Common myeloid progenitor, CD34-positive (primary cell): ENCODE results near the gene GSAP.
A peak's percentile ranks its signal among the peaks of the same experiment; 100 is the strongest.

Experiments used
- CTCF ChIA-PET: fragments of 350-600 bp; sonication (Branson Sonifier 250); formaldehyde crosslinking; loops from one replicate; lab custom pipeline; 2021; ENCODE audit warnings: antibody characterized with exemption; lab: Charles Lee
- POLR2A ChIA-PET: fragments of 350-600 bp; sonication (Branson Sonifier 250); formaldehyde crosslinking; loops from one replicate; lab custom pipeline; 2021; ENCODE audit warnings: antibody characterized with exemption; lab: Charles Lee
- DNase-seq, 3 donors: peaks; one replicate each; pipeline versions ENCODE4 v3.0.0 to v3.0.0-alpha.2; 2013
- H3K27ac ChIP-seq, 2 experiments: 1 replicate in 1 of 2; 2 replicates in 1 of 2; pipeline ENCODE4 v1.7.0; 2013; ENCODE audit warnings: inconsistent platforms in 2 of 2, low read length in 2 of 2, mild to moderate bottlenecking in 2 of 2, low read depth in 1 of 2, moderate library complexity in 1 of 2; ENCODE audit not compliant: severe bottlenecking in 2 of 2, insufficient read depth in 1 of 2, poor library complexity in 1 of 2
- H3K27me3 ChIP-seq, 5 experiments: replicated peaks in 2 of 5; 1 replicate in 3 of 5; 2 replicates in 2 of 5; pipeline versions ENCODE4 v1.6.1 to v1.7.0; 2013; ENCODE audit warnings: low read length in 4 of 5, mild to moderate bottlenecking in 2 of 5, moderate library complexity in 2 of 5, inconsistent platforms in 1 of 5; ENCODE audit not compliant: insufficient read depth in 5 of 5, control insufficient read depth in 4 of 5
- H3K36me3 ChIP-seq, 4 experiments: 1 replicate in 2 of 4; 2 replicates in 2 of 4; pipeline versions ENCODE4 v1.6.1 to v1.7.0; 2013; ENCODE audit warnings: low read length in 3 of 4, control low read depth in 1 of 4, mild to moderate bottlenecking in 1 of 4; ENCODE audit not compliant: control insufficient read depth in 4 of 4, insufficient read depth in 4 of 4
- H3K4me1 ChIP-seq, 4 experiments: 1 replicate in 3 of 4; 2 replicates in 1 of 4; pipeline versions ENCODE4 v1.6.1 to v1.7.1; 2013; ENCODE audit warnings: low read length in 3 of 4, mild to moderate bottlenecking in 3 of 4, control low read depth in 1 of 4, inconsistent platforms in 1 of 4, moderate library complexity in 1 of 4; ENCODE audit not compliant: control insufficient read depth in 4 of 4, insufficient read depth in 4 of 4; ENCODE audit errors: control extremely low read depth in 1 of 4
- H3K4me3 ChIP-seq, 7 experiments: 1 replicate in 4 of 7; 2 replicates in 3 of 7; pipeline versions ENCODE4 v1.5.1 to v1.7.0; 2013; ENCODE audit warnings: mild to moderate bottlenecking in 7 of 7, low read length in 6 of 7, moderate library complexity in 6 of 7, inconsistent platforms in 2 of 7, low read depth in 2 of 7, control low read depth in 1 of 7; ENCODE audit not compliant: insufficient read depth in 4 of 7, control insufficient read depth in 1 of 7; ENCODE audit errors: extremely low read depth in 1 of 7
- H3K9me3 ChIP-seq, 5 experiments: 1 replicate in 4 of 5; 2 replicates in 1 of 5; pipeline versions ENCODE4 v1.6.1 to v1.7.1; 2013; ENCODE audit warnings: low read length in 4 of 5, mild to moderate bottlenecking in 2 of 5, inconsistent platforms in 1 of 5, low read depth in 1 of 5, moderate library complexity in 1 of 5; ENCODE audit not compliant: control insufficient read depth in 4 of 5, insufficient read depth in 2 of 5; ENCODE audit errors: control extremely low read depth in 1 of 5
- WGBS: methylation state at CpG from one replicate; pipeline ENCODE4 v1.1.5; 2013; ENCODE audit not compliant: insufficient coverage; 5-methylcytosine and 5-hydroxymethylcytosine counted together

GSAP gene

GRCh38 chr7:77327067-77327931 is 88.8 kb downstream of the GSAP start:
- POLR2A ChIA-PET, result interaction anchor here (0.7 to 1.0 kb wide), 2 partner anchors 10 to 363 kb away, joined by 3 read pairs; no protein-coding TSS in a partner anchor
- peak; percentile 42 to 83 (median 75) for DNase-seq
- Histone ChIP-seq H3K4me1 (peaks cover 37 to 71% (median 57%) of the 10 kb centered on the region in 4 experiments), H3K27ac (no peak overlapping the region), H3K9me3 (no peaks in the 10 kb centered on the region), H3K27me3 (no peaks in the 10 kb centered on the region), H3K4me3 (peak overlapping the region in 2 of 7 experiments; percentile 12 to 53), H3K36me3 (peaks cover 0 to under 1% (median 0%) of the 10 kb centered on the region in 4 experiments)
- CTCF ChIA-PET, result interaction anchor here (0.6 to 2.5 kb wide), 5 partner anchors 8 to 116 kb away, joined by 3 to 10 read pairs (median 4); no protein-coding TSS in a partner anchor
- WGBS, result 22% methylated on average over 9 of the region's 12 CpGs

GRCh38 chr7:77326131-77326530 is 90.0 kb downstream of the GSAP start:
- peaks cover 33 to 60% (median 47%) of the 10 kb centered on the region in 4 experiments for H3K4me1 ChIP-seq
- WGBS, result no CpG with 5 or more reads among the region's 3 CpGs
- H3K36me3 ChIP-seq, result peaks cover 0 to 7% (median 3%) of the 10 kb centered on the region in 4 experiments
- POLR2A ChIA-PET, result interaction anchor here (1.0 kb wide), 1 partner anchor 364 kb away, joined by 3 read pairs; no protein-coding TSS in a partner anchor
- CTCF ChIA-PET, result interaction anchor here (1.1 to 2.5 kb wide), 3 partner anchors 17 to 204 kb away, joined by 3 to 10 read pairs (median 3); partner anchors contain the start of gene CCDC146
- no peaks in the 10 kb centered on the region for H3K27me3 ChIP-seq
- H3K9me3 ChIP-seq, result no peaks in the 10 kb centered on the region
- H3K27ac ChIP-seq, result no peak overlapping the region
- no peak for DNase-seq
- H3K4me3 ChIP-seq, result no peak overlapping the region

- no peaks in the 10 kb centered on the region for H3K27me3 ChIP-seq
- no peak for DNase-seq
- peaks cover 0 to 19% (median 6%) of the 10 kb centered on the region in 4 experiments for H3K4me1 ChIP-seq
- CTCF ChIA-PET, result interaction anchor here (0.9 to 1.4 kb wide), 3 partner anchors 11 to 49 kb away, joined by 3 to 7 read pairs (median 3); no protein-coding TSS in a partner anchor
- H3K9me3 ChIP-seq, result no peaks in the 10 kb centered on the region
- H3K27ac ChIP-seq, result no peak overlapping the region
- POLR2A ChIA-PET, result no interaction called here
- H3K36me3 ChIP-seq, result peaks cover 2 to 15% (median 6%) of the 10 kb centered on the region in 4 experiments
- no peak overlapping the region for H3K4me3 ChIP-seq
- WGBS, result 93% methylated on average over 2 of the region's 2 CpGs
Measured at GRCh38 chr7:77321300-77321699, 94.8 kb downstream of the GSAP start.

GRCh38 chr7:77320714-77321113 is 95.4 kb downstream of the GSAP start:
- CTCF ChIA-PET, result interaction anchor here (0.9 to 1.4 kb wide), 3 partner anchors 11 to 49 kb away, joined by 3 to 7 read pairs (median 3); no protein-coding TSS in a partner anchor
- no peak overlapping the region for H3K27ac ChIP-seq
- H3K27me3 ChIP-seq, result no peaks in the 10 kb centered on the region
- WGBS, result 90% methylated on average over 1 of the region's 2 CpGs
- H3K4me1 ChIP-seq, result peaks cover 0 to 17% (median 1%) of the 10 kb centered on the region in 4 experiments
- no peak overlapping the region for H3K4me3 ChIP-seq
- H3K36me3 ChIP-seq, result peaks cover 2 to 15% (median 6%) of the 10 kb centered on the region in 4 experiments
- DNase-seq, result no peak
- no peaks in the 10 kb centered on the region for H3K9me3 ChIP-seq
- POLR2A ChIA-PET, result no interaction called here

GRCh38 chr7:77320137-77320536 is 96.0 kb downstream of the GSAP start:
- 96% methylated on average over 4 of the region's 4 CpGs for WGBS
- Histone ChIP-seq H3K27me3 (no peaks in the 10 kb centered on the region), H3K27ac (no peak overlapping the region), H3K9me3 (no peaks in the 10 kb centered on the region), H3K36me3 (peaks cover 2 to 19% (median 9%) of the 10 kb centered on the region in 4 experiments), H3K4me3 (no peak overlapping the region), H3K4me1 (peaks cover 0 to 17% (median 1%) of the 10 kb centered on the region in 4 experiments)
- POLR2A ChIA-PET, result no interaction called here
- CTCF ChIA-PET, result interaction anchor here (0.7 to 1.3 kb wide), 2 partner anchors 12 to 25 kb away, joined by 3 read pairs; no protein-coding TSS in a partner anchor
- no peak for DNase-seq

GRCh38 chr7:77318019-77318418 is 98.1 kb downstream of the GSAP start:
- no peak overlapping the region for H3K27ac ChIP-seq
- ChIA-PET CTCF (no interaction called here), POLR2A (no interaction called here)
- no peaks in the 10 kb centered on the region for H3K27me3 ChIP-seq
- no peaks in the 10 kb centered on the region for H3K9me3 ChIP-seq
- H3K4me1 ChIP-seq, result peaks cover 0 to 11% (median 1%) of the 10 kb centered on the region in 4 experiments
- WGBS, result no CpG with 5 or more reads among the region's 1 CpG
- no peak overlapping the region for H3K4me3 ChIP-seq
- no peak for DNase-seq
- peaks cover 2 to 29% (median 18%) of the 10 kb centered on the region in 4 experiments for H3K36me3 ChIP-seq
